GM12875 (cell line): Measurements from ENCODE around the gene TGFB2.

Source experiments
- H3K4me3 ChIP-seq: one replicate; pipeline ENCODE4 v1.5.1; 2011; ENCODE audit warnings: low read depth, low read length, control low read depth
- CTCF ChIP-seq: IDR thresholded peaks from 2 replicates; pipeline ENCODE4 v1.5.1; 2011; ENCODE audit warnings: low read depth, mild to moderate bottlenecking, control low read depth, inconsistent platforms, low read length, moderate library complexity, borderline replicate concordance; ENCODE audit not compliant: insufficient read depth

The TGFB2 gene

DNA sequence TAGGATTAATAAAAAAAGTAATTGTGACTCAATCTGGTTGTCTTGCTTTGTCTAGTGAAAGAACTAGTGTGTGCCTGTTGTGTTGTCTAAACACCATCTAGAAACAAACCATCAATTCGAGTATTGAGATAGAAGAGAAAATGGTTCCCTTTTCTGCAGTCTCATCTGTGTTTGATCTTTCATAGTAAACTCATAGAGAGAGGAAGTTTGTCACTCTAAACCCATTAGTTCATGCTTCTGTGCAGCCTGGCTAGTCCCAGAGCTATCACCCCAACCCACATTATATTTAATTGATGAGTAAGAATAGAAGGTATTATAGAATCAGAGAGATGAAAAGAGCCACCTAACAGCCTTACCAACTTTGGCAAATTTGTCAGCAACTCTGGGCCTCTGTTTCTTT lies 99.5 kb downstream of the TGFB2 start:
- no peak for TF ChIP-seq CTCF
- H3K4me3 ChIP-seq = no peak overlapping the region

DNA sequence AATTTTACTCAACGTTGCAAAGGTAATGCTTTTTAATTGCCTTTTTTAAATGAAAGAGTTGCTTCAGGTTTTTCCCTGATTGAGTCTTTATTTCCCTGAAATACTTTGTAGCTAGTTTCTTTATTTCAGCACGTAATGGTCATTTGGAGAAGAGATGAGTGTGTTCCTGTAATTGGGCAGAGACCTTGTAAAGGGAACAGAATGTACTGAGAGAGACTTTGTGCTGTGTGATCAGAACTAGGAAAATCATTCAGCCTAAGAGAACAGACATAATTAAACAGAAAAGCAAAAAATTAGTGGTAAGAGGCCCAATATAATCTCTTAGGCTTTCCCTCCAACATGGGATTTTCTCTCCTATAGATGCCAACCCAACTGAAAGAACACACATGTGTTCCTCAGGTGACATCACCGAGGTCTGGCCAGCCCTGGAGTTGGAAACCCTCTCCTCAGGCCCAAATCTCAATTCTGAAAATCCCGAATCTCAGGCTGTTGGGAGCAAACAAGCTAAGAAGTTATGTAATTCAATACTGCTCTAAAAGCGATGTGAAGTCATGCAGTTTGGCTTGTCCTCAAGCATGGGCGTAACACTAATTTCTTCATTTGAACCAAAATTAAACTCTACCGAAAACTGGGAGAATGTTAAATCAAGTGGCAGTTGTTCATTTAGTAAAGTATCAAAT lies 102.0 kb downstream of the TGFB2 start:
- no peak overlapping the region for H3K4me3 ChIP-seq
- no peak for TF ChIP-seq CTCF

- no peak for TF ChIP-seq CTCF
- no peak overlapping the region for H3K4me3 ChIP-seq
Measured at GRCh38 chr1:218451415-218451814, 106.3 kb downstream of the TGFB2 start.

DNA sequence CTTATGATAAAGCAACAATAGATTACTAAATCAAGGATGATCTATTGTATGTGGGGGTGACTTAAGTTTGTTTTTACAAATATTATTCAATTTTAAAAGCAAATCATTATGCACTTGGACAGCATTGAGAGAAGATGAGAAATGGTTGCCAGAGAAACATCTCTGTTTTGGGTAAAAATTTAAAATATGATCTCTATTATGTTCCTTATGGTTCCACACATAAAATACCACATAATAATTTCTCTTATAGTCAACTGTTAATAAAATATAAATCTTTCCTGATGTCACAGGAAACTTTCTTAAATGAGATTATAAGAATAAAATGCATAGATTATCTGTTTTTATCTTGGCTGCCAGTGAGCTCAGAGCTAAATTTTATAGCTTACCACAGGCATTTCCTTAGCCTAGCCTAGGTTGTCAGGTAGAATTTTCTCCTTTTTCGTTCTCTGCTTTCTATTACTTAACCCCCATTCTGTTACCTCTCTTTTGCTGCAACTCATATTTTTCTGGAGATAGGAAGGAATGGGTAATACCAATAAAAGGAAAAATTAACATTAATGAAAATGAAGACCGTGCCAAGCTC lies 109.7 kb downstream of the TGFB2 start:
- no peak overlapping the region for H3K4me3 ChIP-seq
- no peak for TF ChIP-seq CTCF

GRCh38 chr1:218456444-218456843 lies 111.3 kb downstream of the TGFB2 start:
- TF ChIP-seq CTCF = no peak
- H3K4me3 ChIP-seq = no peak overlapping the region

DNA sequence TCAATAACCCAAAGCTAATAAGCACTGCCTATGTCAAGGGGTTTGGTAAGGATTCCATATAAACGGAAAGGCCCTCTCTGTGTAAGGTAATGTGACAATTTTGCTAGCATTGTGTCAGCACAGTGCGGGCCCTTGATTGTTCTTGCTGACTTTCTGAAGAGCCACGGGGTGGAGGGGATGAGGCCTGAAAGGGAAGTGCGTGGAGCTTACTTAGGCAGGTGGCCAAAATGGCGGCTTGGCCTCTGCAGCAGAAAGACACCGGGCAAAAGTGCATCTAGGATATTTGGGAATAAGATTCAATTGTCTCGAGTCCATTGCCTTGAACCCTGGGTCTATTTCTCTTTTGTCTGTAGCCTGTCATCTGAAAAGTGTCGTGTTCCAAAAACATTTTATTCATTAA lies 114.3 kb downstream of the TGFB2 start:
- H3K4me3 ChIP-seq = no peak overlapping the region
- TF ChIP-seq CTCF = no peak
